ENCODE measurements around the gene AGPAT4. TPM values are rescaled to one million over a fixed set of nuclear protein-coding genes. Genes with fewer than 3 reads are reported as not detected.

The AGPAT4 gene
- polyA plus RNA-seq, 1 donor (not counting 4 experiments of a cell fraction or from before 2014, with no cell fraction given), result 8.4 TPM

DNA sequence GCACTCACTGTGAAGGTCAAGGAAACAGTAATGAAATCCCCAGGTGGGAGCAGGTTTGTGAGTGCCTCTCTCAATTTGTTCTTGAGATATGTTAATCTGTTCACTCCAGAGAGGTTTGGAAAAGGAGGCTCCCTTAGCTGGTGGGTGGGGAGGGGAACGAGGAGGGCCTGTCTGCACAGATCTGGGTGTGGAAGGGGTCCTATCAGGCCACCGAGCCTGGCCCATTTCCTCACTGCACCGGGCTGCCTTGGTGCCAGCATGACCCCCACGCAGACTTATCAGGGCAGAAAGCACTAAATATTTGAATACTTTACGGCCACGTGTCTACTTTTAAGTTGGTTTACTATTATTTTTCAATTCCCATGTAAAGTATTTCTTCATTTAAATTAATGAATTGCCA lies 8.3 kb downstream of the AGPAT4 start:
- Histone ChIP-seq H3K36me3 (ENCODE audit: control insufficient read depth in 2 of 2, extremely low read depth in 1 of 2, insufficient read depth in 2 of 2, low read length in 2 of 2) (peaks cover 1 to 4% of the 10 kb centered on the region in 2 experiments), H4K20me1 (ENCODE audit: control insufficient read depth, extremely low read depth, insufficient read depth, low read length) (no peaks in the 10 kb centered on the region), H3K4me1 (ENCODE audit: control insufficient read depth, extremely low read depth, insufficient read depth, low read length) (no peaks in the 10 kb centered on the region), H3K79me2 (ENCODE audit: control insufficient read depth, insufficient read depth, low read length) (no peaks in the 10 kb centered on the region), H3K27ac (ENCODE audit: control insufficient read depth, insufficient read depth, low read length) (no peak overlapping the region), H3K9ac (ENCODE audit: control insufficient read depth, extremely low read depth, insufficient read depth, low read length) (no peak overlapping the region), H3K27me3 (ENCODE audit: control insufficient read depth, extremely low read depth, insufficient read depth, low read length) (no peaks in the 10 kb centered on the region), H3K9me3 (ENCODE audit: control insufficient read depth, low read depth, low read length) (no peaks in the 10 kb centered on the region), H3K4me3 (ENCODE audit: control insufficient read depth in 2 of 3, extremely low read depth in 1 of 3, insufficient read depth in 2 of 3, low read depth in 1 of 3, low read length in 3 of 3) (no peak overlapping the region), H3K4me2 (ENCODE audit: control insufficient read depth, extremely low read depth, insufficient read depth, low read depth, low read length) (no peak overlapping the region), H2AFZ (ENCODE audit: control insufficient read depth, low read length) (no peak overlapping the region), H3K9me1 (ENCODE audit: control insufficient read depth, extremely low read depth, insufficient read depth, low read length) (no peaks in the 10 kb centered on the region)
- no peak for FAIRE-seq
- no peak for DNase-seq (ENCODE audit: low read depth, low spot score)
- dilution Hi-C loops (cut with MboI; ENCODE audit: extremely low pct_ligation_motif_present, low sequenced_read_pairs), result no loop called here
- TF ChIP-seq, protein P1, sequence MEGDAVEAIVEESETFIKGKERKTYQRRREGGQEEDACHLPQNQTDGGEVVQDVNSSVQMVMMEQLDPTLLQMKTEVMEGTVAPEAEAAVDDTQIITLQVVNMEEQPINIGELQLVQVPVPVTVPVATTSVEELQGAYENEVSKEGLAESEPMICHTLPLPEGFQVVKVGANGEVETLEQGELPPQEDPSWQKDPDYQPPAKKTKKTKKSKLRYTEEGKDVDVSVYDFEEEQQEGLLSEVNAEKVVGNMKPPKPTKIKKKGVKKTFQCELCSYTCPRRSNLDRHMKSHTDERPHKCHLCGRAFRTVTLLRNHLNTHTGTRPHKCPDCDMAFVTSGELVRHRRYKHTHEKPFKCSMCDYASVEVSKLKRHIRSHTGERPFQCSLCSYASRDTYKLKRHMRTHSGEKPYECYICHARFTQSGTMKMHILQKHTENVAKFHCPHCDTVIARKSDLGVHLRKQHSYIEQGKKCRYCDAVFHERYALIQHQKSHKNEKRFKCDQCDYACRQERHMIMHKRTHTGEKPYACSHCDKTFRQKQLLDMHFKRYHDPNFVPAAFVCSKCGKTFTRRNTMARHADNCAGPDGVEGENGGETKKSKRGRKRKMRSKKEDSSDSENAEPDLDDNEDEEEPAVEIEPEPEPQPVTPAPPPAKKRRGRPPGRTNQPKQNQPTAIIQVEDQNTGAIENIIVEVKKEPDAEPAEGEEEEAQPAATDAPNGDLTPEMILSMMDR (optimal IDR thresholded peaks at IDR 0.05 in 1 of 3, IDR thresholded peaks at IDR 0.05 in 1 of 3, conservative IDR thresholded peaks at IDR 0.05 in 1 of 3; ENCODE audit: extremely low read depth in 1 of 3, insufficient read depth in 2 of 3, low read length in 3 of 3), result no peak
- TF ChIP-seq EZH2 (IDR thresholded peaks at IDR 0.05; ENCODE audit: low read length), result no peak

DNA sequence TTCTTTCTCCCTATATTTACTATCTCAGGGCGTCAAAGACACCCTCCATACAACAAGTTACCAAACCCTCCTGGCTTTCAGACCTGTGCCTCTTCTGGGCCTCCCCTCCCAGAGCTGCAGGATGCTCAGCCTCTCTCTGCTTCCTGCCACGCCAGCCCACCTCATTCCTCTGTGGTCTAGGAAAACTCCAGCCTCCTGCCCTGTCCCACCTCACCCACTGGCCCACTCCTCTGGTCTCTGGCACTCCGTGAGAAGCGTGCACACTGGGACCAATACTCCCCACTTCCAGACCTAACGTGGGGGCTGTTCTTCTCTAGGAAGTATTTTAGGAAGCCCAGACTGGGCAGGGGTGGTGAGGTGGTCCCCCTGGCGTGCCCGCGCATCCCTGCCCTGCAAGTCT lies 9.7 kb downstream of the AGPAT4 start:
- no peaks in the 10 kb centered on the region for H3K9me1 ChIP-seq (ENCODE audit: control insufficient read depth, extremely low read depth, insufficient read depth, low read length)
- no peaks in the 10 kb centered on the region for H3K27me3 ChIP-seq (ENCODE audit: control insufficient read depth, extremely low read depth, insufficient read depth, low read length)
- H3K27ac ChIP-seq (ENCODE audit: control insufficient read depth, insufficient read depth, low read length), result no peak overlapping the region
- dilution Hi-C loops (cut with MboI; ENCODE audit: extremely low pct_ligation_motif_present, low sequenced_read_pairs), result no loop called here
- no peak overlapping the region for H3K4me3 ChIP-seq (ENCODE audit: control insufficient read depth in 2 of 3, extremely low read depth in 1 of 3, insufficient read depth in 2 of 3, low read depth in 1 of 3, low read length in 3 of 3)
- H3K36me3 ChIP-seq (ENCODE audit: control insufficient read depth in 2 of 2, extremely low read depth in 1 of 2, insufficient read depth in 2 of 2, low read length in 2 of 2), result peaks cover 4% of the 10 kb centered on the region in 2 experiments
- H2AFZ ChIP-seq (ENCODE audit: control insufficient read depth, low read length), result no peak overlapping the region
- no peaks in the 10 kb centered on the region for H3K79me2 ChIP-seq (ENCODE audit: control insufficient read depth, insufficient read depth, low read length)
- no peak for FAIRE-seq
- no peak for TF ChIP-seq EZH2 (IDR thresholded peaks at IDR 0.05; ENCODE audit: low read length)
- TF ChIP-seq, protein P1 (optimal IDR thresholded peaks at IDR 0.05 in 1 of 3, IDR thresholded peaks at IDR 0.05 in 1 of 3, conservative IDR thresholded peaks at IDR 0.05 in 1 of 3; ENCODE audit: extremely low read depth in 1 of 3, insufficient read depth in 2 of 3, low read length in 3 of 3), result no peak
- no peaks in the 10 kb centered on the region for H4K20me1 ChIP-seq (ENCODE audit: control insufficient read depth, extremely low read depth, insufficient read depth, low read length)
- no peaks in the 10 kb centered on the region for H3K4me1 ChIP-seq (ENCODE audit: control insufficient read depth, extremely low read depth, insufficient read depth, low read length)
- no peak overlapping the region for H3K9ac ChIP-seq (ENCODE audit: control insufficient read depth, extremely low read depth, insufficient read depth, low read length)
- H3K4me2 ChIP-seq (ENCODE audit: control insufficient read depth, extremely low read depth, insufficient read depth, low read depth, low read length), result no peak overlapping the region
- H3K9me3 ChIP-seq (ENCODE audit: control insufficient read depth, low read depth, low read length), result no peaks in the 10 kb centered on the region
- DNase-seq (ENCODE audit: low read depth, low spot score), result no peak
